HG02885 (cell line): Measurements from ENCODE around the gene GOLGB1.
"Not testable (repeated sequence)": the region's sequence is repeated elsewhere in the genome, so short reads cannot be mapped to it uniquely, and the experiment has no call there.

Experiments used
- ATAC-seq: cut with Tn5 transposase; IDR thresholded peaks from one replicate; pipeline ENCODE4 v1.9.1; 2021; ENCODE audit warnings: mild to moderate bottlenecking; ENCODE audit not compliant: unreplicated experiment, poor library complexity

GOLGB1 gene, protein sequence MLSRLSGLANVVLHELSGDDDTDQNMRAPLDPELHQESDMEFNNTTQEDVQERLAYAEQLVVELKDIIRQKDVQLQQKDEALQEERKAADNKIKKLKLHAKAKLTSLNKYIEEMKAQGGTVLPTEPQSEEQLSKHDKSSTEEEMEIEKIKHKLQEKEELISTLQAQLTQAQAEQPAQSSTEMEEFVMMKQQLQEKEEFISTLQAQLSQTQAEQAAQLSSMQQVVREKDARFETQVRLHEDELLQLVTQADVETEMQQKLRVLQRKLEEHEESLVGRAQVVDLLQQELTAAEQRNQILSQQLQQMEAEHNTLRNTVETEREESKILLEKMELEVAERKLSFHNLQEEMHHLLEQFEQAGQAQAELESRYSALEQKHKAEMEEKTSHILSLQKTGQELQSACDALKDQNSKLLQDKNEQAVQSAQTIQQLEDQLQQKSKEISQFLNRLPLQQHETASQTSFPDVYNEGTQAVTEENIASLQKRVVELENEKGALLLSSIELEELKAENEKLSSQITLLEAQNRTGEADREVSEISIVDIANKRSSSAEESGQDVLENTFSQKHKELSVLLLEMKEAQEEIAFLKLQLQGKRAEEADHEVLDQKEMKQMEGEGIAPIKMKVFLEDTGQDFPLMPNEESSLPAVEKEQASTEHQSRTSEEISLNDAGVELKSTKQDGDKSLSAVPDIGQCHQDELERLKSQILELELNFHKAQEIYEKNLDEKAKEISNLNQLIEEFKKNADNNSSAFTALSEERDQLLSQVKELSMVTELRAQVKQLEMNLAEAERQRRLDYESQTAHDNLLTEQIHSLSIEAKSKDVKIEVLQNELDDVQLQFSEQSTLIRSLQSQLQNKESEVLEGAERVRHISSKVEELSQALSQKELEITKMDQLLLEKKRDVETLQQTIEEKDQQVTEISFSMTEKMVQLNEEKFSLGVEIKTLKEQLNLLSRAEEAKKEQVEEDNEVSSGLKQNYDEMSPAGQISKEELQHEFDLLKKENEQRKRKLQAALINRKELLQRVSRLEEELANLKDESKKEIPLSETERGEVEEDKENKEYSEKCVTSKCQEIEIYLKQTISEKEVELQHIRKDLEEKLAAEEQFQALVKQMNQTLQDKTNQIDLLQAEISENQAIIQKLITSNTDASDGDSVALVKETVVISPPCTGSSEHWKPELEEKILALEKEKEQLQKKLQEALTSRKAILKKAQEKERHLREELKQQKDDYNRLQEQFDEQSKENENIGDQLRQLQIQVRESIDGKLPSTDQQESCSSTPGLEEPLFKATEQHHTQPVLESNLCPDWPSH (N-terminal part only)

DNA sequence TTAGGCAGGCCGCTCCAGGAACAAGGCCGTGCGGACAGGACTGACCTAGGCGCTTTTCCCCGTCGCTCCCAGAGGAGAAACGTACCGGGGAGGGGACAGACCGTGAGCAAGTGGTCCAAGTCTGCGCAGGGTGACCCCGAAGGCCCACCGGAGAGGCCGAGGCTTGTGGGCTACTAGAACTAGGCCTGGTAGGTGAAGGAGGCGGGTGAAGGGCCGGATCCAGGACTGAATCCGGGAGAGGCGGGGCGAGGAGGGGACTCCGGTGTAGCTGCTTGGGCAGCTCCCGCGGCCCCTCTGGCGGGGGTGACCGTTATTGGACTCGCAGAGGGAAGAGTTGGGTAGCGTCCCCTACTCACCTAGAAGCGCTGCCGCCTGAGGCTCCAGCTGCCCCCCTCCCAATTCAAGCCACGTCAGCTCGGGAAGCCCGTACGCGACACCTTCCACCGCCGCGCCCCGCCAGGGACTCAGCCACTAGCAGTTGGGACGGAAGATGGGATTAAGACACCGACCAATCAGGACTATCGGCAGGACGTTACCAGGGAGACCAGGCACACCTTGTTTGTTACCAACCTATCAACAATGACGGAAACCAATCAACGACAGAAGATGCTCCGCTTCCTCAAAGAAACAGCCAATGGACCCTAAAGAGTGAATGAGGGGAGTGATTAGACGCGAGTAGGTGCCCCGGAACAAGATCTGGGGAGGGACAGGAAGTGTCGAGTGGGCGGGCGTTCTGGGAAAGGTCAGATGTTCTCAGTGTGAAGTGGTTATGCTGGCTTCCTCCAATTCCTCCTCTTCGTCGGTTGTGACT, at the start of gene GOLGB1:
Gene GOLGB1 (minus strand): TSS at position 466 of the 811 bp plus-strand sequence. CDS start 18,770 bp downstream, outside the sequence.
- peak; percentile 97 for ATAC-seq

DNA sequence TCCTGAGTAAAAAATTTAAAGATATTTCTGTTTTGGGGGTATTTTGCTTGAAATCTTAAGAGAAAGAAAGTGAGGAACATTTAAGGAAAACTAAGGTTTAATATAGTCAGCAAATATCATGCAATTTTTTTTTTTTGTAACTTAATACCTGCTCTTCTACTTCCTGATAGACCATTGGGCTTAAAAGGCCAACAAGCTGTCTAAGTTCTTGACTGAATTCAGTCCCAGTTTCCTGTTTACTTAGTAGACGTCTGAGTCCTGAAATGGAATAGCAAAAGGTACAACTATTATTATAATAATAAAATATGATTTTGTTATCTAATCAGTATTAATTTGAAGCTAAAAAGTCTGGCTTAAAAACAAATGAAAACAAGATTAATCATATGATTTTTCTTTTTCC, 47.4 kb upstream of the GOLGB1 start:
- ATAC-seq: no peak

DNA sequence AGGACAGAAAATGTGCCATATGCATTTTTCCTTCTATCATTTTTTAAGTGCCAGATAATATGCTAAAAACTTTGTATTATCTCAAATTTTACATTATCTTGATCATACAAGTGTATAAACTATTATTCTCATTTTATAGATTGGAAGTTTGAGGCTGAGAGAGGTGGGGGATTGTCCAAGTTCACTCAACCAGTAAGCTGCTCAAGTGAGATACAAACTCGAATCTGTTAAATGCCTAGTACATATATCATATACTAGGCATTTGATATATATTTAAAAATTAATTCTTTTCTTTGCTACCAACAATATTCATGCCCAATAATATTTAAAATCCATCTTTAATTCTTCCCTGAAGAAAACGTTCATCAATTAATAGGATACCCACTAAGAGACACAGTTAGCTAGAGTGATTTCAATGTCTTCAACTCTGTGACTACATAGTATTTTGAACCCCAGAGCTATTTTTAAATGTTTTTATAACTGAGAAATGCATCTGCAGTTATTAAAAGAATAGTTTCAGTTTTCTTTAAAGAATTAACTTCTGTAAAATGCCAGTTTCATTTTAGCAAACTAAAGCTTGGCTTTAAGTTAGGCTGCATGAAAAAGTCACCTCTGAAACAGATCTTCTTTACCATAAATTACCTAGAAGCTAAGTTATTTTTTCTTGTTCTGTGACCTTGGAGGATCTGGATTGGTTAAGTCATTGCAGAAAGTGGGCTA, 44.9 kb upstream of the GOLGB1 start:
- peak; percentile 56 for ATAC-seq

DNA sequence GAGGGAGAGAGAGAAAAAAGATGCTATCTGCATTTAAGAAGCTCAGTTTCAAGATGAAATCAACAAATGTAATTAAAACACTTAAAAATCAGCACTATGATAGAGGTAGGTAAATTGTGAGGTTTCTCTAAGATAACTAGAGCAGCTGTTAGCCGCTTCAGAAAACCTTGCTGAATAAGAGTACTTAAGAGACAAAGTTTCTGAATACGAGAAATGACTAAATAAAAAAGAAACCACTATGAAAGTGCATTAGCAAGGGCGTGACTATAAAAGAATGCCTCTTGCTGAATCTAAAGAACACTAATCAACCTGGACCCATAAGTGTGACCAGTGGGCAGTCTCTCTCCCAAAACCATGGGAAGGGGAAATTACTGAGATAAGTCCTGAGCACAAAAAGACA, 43.5 kb upstream of the GOLGB1 start:
- peak; percentile 66 for ATAC-seq

DNA sequence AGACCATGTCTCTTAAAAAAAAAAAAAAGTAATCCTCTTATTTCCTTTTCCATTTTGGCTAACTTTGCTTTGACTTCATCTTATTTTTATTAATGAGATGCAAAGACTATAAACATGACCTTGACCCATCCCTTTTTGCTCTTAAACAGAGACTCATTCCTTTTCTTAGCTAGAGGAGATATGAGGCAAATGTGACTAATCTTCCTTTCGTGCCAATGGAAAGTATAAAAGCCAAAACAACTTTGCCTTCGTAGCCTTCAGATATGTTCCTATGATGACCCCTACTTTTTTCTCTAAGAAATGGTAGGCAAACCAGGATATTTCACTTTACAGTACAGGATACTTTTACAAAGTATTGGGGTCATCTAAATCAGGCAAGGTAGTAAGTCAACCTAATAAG, 36.9 kb upstream of the GOLGB1 start:
- ATAC-seq: no peak

DNA sequence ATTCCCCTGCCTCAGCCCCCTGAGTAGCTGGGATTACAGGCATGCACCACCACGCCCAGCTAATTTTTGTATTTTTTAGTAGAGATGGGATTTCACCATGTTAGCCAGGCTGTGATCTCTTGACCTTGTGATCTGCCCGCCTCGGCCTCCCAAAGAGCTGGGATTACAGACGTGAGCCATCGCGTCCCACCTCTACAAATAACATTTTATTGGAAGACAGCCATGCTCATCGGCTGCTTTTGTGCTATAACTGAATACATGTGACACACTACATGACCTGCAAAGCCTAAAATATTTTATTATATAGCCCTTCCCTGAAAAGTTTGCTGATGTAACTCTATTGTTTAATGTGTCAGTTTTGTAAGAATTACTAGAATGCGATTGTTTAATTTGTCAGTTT, 33.2 kb upstream of the GOLGB1 start:
- ATAC-seq: not testable (repeated sequence)

DNA sequence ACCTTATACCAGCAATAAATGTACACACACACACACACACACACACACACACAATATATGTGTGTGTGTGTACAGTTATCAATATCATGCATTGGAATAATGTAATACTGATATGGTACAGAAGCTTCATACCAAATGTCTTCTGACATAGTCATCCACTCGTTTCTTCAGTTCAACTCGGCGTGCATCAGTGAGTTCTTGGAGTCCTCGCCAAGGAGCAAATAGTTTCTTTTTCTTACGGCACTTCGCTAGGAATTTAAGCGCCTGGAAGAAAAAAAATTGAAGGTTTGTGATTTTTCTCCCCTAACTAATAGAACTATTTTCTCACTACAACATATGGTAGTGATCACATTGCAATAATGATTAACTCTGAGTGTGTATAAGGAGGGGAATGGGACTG, 32.1 kb upstream of the GOLGB1 start:
- ATAC-seq: no peak

DNA sequence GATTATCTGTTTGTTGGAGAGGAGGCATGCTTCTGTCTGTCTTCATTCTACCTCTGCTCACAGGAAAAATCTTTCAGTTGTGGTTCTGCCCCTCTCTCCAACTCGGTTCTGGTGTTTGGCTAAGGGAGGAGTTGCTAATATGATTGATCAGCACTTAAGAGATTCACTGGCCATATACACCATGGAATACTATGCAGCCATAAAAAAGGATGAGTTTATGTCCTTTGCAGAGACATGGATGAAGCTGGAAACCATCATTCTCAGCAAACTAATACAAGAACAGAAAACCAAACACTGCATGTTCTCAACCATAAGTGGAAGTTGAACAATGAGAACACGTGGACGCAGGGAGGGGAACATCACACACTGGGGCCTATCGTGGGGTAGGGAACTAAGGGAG, 25.6 kb upstream of the GOLGB1 start:
- not testable (repeated sequence) for ATAC-seq

DNA sequence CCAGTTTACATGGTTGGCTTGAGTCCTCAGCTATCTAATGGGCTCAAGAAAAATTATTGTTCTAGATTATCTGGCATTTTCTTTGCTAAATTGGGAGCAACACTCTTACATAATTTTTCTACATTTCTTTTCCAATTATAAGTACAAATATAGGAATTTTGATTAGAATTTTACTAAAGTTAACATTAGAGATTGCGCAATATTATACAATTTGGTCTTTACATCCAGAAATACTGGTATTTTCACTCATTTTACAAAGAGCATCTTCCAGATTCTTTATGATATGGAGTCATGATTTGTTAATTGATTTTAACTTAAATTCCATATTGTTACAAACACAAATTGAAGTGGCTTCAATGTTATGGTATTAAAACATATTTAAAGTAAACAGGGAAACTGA, 19.7 kb upstream of the GOLGB1 start:
- ATAC-seq: no peak

DNA sequence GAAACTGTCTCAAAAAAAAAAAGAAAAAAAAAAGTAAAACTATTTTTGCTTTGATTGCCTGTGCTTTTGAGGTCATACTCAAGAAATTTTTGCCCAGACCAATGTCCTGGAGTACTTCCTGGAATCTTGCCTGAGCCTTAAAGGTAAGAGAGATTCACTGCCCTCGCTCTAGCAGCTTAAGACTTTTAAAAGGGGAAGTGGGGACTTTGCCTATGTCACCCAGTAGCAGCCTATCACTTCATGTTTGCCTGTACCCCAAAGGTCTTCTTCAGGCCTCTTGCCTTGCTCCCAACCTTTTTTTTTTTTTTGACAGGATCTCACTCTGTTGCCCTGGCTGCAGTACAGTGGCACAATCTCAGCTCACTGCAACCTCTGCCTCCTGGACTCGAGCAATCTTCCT, 18.9 kb upstream of the GOLGB1 start:
- peak; percentile 39 for ATAC-seq

DNA sequence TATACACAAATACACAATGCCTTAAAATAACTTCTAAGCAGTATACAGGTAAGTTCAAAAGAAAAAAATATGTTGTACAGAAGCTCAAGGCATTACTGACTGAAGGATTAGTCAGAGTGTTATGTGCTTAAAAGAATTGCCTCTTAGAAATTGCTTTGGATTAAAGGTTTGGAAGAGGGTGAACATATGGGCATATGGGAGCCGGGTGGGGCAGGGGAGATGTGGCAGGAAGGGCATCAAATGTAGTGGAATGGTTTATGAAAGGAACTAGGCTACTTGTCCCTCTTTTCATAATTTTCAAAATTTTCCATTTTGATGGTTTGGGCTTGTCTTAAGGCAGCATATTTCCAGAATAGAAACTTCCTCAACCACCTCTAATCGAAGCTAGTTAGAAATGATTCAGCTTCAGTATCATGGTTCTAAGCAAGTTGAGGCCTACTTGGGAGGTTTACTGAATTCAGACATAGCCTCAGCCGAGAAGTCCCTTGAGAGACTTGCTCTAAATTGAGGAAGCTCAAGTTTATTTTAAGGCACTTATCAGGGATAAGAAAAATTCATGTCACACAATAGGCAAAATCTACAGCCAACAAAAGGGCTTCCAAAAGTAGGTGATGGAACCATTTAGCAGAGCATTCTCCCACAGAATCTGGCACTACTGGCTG, 10.1 kb upstream of the GOLGB1 start:
- no peak for ATAC-seq

DNA sequence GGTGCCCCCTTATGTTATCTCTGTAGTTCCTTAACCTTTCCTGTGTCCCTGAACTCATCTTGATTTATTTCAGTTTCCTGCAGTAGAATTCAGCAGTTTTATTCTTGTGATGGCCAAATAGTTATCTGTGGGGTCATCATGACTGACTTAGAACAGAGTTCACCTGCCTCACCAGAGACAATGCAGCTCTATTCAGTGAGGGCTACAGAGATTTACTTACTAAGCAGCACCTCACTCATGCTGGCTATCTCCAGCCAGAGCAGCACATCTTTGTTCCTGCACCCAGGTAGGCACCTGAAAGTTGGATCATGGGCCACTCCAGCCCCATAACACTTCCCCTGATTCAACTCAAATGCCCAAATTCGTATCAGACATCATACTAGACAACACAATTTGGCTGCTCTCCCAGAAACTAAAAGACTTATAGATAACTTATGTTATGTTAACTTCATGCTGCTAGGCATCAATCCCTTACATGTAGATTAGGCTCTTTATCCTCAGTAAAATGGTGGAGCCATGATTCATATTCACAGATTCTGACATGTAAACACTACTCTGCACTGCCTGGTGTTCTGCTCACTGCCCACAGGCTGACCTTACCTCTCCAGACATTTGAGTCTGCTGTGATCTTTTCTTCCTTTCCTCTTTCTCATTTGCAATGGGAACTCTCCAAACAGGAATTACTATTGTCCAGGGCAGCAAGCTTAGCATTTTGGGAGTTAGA, 9.3 kb upstream of the GOLGB1 start:
- no peak for ATAC-seq

DNA sequence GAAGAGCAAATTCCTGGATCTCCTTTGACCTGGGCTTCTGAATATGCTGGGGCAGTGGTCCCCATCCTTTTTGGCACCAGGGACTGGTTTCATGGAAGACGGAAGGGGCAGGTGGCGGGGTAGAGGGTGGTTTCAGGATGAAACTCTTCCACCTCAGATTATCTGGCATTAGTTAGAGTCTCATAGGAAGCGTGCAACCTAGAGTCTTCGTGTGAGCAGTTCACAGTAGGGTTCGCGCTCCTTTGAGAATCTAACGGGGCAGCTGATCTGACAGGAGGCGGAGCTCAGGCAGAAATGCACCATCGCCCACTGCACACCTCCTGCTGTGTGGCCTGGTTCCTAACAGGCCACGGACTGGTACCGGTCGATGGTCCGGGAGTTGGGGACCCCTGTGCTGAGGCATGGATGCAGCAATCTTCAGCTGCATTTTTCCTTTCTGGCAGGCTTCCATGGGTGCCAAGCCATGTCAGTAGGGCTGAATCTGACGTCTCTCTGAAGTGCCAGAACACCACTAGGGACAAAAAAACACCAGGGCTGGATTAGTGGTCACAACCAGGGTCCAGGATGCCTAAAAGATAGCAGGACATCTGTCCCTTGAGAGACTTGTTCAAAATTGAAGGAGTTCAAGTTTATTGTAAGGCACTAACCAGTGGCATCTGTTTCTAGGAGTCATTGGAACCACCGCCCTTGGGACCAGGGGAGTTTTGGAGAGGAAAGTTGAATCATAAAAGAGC, 8.4 kb upstream of the GOLGB1 start:
- no peak for ATAC-seq

DNA sequence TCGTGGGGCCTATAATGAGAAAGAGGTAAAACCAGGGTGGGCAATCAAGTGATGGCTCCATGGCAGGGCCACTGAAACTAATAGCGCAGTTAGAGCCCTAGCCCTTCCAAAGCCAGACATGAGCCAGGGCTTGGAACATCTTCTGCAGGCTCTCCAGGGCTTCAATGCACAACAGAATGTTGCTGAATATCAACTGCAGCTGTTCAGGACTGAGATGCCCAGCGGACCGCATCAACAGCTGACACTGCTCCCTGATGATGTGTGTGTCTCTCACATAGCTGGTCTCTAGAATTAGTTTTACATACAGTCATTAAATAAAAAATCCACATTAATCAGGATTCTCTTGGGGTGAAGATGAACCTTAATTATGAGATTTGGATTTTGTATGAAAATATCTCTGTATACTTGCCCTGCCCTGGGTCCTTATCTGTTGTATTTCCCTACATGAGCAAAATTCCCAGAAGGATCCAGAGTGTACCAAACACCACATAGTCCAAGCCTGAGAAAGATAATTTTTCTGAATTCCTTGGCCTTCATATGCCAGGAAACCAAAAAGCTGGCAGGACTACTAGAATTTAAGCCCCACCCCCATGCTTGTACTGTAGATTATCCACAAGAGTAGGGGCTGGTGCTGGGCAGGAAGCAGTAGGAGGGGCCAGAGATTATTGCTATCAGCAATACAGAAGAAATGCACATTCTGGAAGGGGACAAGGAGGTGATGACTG, 7.7 kb upstream of the GOLGB1 start:
- no peak for ATAC-seq

DNA sequence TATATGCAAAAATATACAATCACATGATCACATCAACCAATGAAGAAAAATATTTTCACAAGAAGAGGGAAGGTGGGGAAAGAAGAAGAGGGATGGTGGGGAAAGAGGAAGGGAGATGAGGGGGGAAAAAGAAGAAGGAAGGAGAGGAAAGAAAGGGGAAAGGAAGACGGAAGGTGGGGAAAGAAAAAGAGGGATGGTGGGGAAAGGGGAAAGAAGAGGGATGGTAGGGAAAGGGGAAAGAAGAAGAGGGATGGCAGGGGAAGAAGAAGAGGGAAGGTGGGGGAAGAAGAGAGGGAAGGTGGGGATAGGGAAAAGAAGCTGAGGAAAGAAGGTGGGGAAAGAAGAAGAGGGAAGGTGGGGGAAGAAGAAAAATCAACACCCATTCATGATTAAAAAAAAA, 3.2 kb upstream of the GOLGB1 start:
- ATAC-seq: no peak

DNA sequence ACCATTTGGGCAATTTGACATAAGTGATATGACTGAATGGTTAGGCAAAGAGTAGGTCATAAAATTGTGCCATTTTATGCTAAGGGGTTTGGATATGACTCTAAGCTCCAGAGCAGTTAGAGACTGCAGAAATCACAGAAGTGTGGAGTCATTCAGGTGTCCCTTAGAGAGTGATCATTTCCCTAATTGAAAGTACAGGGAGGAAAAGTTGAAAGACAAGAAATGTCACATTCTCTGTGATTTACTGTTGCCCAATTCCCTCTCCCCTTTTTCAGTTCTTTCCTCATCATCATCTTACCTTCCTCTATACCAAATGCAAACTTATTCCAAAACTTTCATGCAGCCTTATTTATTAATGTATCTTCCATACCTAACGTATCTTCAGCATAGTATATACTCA, 2.7 kb upstream of the GOLGB1 start:
- ATAC-seq: no peak

DNA sequence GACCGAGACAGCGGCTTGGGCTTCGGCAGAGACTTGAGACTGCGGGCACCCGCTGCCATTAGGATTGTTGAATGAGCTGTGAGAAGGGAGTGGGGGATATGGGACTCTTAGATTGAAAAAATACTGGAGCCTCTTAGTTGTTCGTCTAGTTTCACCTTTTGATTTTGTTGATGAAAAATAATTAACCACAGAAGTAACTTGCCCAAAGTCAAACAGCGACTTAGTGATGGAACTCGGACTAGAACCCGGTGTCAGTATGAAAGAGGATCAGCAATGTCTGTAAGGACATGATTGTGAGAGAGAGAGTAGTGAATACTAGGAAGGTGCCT, 510 bp upstream of the GOLGB1 start:
- ATAC-seq: no peak
